Pancreas (tissue), 10 donors: ENCODE data around the gene SBF2. TPM values are rescaled to one million over a fixed set of nuclear protein-coding genes. Genes with fewer than 3 reads are reported as not detected.
A peak's percentile ranks its signal among the peaks of the same experiment; 100 is the strongest.

Experiments
- ATAC-seq, 4 donors: fragments of 200-7000 bp; cut with Tn5 transposase; one replicate each; pipeline versions ENCODE4 v1.8.0 to v1.9.1; 2020; ENCODE audit warnings: mild to moderate bottlenecking in 4 of 4, moderate library complexity in 4 of 4
- DNase-seq, 6 donors: peaks; one replicate each; pipeline ENCODE4 v3.0.0-alpha.2; 2020
- FAIRE-seq: peaks from 2 replicates; lab custom pipeline; 2012; peaks lifted over from hg19 to GRCh38; lab: Jason Lieb, UNC
- H3K27ac ChIP-seq, 4 donors: fragments of 200-600 bp; sonication (generic); 1 replicate in 3 of 4; 2 replicates in 1 of 4; pipeline versions ENCODE4 v1.5.0 to v1.8.0; 2020
- H3K27me3 ChIP-seq, 4 donors: fragments of 200-600 bp; one replicate each; pipeline ENCODE4 v1.8.0; 2021
- H3K36me3 ChIP-seq, 3 donors: fragments of 200-600 bp; sonication (generic) in 1 of 3; one replicate each; pipeline versions ENCODE4 v1.5.0 to v1.8.0; 2020 to 2021
- H3K4me1 ChIP-seq, 3 donors: fragments of 200-600 bp; one replicate each; pipeline ENCODE4 v1.8.0; 2021
- H3K4me3 ChIP-seq, 4 donors: fragments of 200-600 bp; sonication (generic) in 2 of 4; one replicate each; pipeline versions ENCODE4 v1.5.0 to v1.8.0; 2020 to 2021
- H3K9me3 ChIP-seq, 4 donors: fragments of 200-600 bp; one replicate each; pipeline ENCODE4 v1.8.0; 2021
- WGBS, 2 donors: extraction: QIAGEN DNeasy Blood & Tissue Kit; methylation state at CpG; one replicate each; pipeline ENCODE4 v1.1.7; 2013; 5-methylcytosine and 5-hydroxymethylcytosine counted together
- intact Hi-C, 3 donors: fragments of 100-400 bp; cut with DNase I; formaldehyde crosslinking; loops; one replicate each; pipeline versions ENCODE4 v1.11.1 to v1.14.2; 2022
- polyA plus RNA-seq, 2 donors: library from polyadenylated mRNA; stranded (reverse); fragments of 200-250 nt; gene quantifications; one replicate each; pipeline ENCODE4 v1.2.3, GENCODE V29; 2013
- total RNA-seq, 6 donors: library from RNA; stranded (reverse); fragmentation: NEBNext Ultra II Directional in 4 of 6; extraction: Animal tissue kit (Norgen Biotek cat#: 25700) in 4 of 6; gene quantifications; one replicate each; pipeline versions ENCODE4 v1.2.1 to v1.2.4, GENCODE V29; 2021 to 2023
- TF ChIP-seq, protein P1 (sequence below), 4 donors: fragments of 200-600 bp; sonication (generic) in 3 of 4; IDR thresholded peaks; one replicate each; pipeline versions ENCODE4 v1.5.0 to v1.8.0; 2021; ENCODE audit warnings: antibody characterized with exemption in 4 of 4
- donor health status: healthy with polysubstance abuse.
- donor health status: DM: no; HTN: no; CAD: no; lungs with moderate emphysema.
- donor health status: DM: no; HTN: no; CAD: no.
- donor health status: control.
- donor health status: control.
- donor health status: Bipolar disorder and iron deficiency.
- donor health status: DM: yes; HTN: yes; CAD: no.
- donor health status: DM: no; HTN: no; CAD: no.
- donor health status: DM: no; HTN: no; CAD: no.
- donor health status: DM: yes; HTN: yes; CAD: no.

Gene SBF2
- total and polyA plus RNA-seq, 8 donors = 4.6 to 21.8 (median 10.3) TPM

DNA sequence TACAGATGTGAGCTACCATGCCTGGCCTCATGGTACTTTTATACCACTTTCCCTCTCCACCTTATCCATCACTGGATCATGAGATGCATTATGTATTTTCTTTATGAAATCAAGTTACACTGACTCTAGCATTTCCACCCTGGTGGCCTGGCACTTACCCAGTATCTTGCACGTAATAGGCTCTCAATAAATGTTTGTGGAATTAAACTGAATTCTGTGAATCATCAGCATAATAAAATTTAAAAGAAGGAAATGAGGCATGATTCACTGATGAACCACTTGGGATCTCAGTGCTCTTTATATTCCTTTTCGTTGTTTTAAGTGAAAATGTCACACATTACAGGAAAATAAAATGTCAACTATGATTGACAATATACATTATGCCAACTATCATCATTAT lies 35.9 kb upstream of the SBF2 start:
- 67 to 70% methylated on average over 2 of the region's 2 CpGs for WGBS, 2 donors
- peak; percentile 5 for FAIRE-seq
- peaks cover 25 to 37% (median 34%) of the 10 kb centered on the region in 3 donors for H3K4me1 ChIP-seq
- intact Hi-C loops = loop anchor here in 1 of 3 donors (10.0 kb wide), 1 partner anchor 575 kb away; no protein-coding TSS in a partner anchor
- DNase-seq = no peak
- peak overlapping the region in 1 of 4 donors; percentile 64 for H3K27ac ChIP-seq
- H3K9me3 ChIP-seq = no peaks in the 10 kb centered on the region
- H3K4me3 ChIP-seq = no peak overlapping the region
- H3K36me3 ChIP-seq = no peaks in the 10 kb centered on the region
- ATAC-seq = no peak
- H3K27me3 ChIP-seq = no peaks in the 10 kb centered on the region
- TF ChIP-seq, protein P1, sequence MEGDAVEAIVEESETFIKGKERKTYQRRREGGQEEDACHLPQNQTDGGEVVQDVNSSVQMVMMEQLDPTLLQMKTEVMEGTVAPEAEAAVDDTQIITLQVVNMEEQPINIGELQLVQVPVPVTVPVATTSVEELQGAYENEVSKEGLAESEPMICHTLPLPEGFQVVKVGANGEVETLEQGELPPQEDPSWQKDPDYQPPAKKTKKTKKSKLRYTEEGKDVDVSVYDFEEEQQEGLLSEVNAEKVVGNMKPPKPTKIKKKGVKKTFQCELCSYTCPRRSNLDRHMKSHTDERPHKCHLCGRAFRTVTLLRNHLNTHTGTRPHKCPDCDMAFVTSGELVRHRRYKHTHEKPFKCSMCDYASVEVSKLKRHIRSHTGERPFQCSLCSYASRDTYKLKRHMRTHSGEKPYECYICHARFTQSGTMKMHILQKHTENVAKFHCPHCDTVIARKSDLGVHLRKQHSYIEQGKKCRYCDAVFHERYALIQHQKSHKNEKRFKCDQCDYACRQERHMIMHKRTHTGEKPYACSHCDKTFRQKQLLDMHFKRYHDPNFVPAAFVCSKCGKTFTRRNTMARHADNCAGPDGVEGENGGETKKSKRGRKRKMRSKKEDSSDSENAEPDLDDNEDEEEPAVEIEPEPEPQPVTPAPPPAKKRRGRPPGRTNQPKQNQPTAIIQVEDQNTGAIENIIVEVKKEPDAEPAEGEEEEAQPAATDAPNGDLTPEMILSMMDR (IDR thresholded peaks at IDR 0.05) = no peak

DNA sequence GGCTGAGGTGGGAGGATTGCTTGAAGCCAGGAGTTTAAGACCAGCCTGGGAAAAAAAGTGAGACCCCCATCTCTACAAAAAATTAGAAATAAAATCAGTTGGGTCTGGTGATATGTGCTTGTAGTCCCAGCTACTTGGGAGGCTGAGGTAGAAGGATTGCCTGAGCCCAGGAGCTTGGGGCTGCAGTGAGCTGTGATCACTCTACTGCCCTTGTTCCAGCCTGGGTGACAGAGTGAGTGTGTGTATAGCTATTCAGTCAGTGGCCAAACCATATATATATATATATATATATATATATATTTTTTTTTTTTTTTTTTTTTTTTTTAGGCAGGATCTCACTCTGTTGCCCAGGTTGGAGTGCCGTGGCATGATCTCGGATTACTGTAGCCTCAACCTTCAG lies 35.3 kb upstream of the SBF2 start:
- H3K27ac ChIP-seq = peak overlapping the region in 1 of 4 donors; percentile 64
- no peaks in the 10 kb centered on the region for H3K9me3 ChIP-seq
- no peaks in the 10 kb centered on the region for H3K27me3 ChIP-seq
- FAIRE-seq (no peak), DNase-seq (no peak), ATAC-seq (no peak)
- intact Hi-C loops = loop anchor here in 1 of 3 donors (10.0 kb wide), 1 partner anchor 575 kb away; no protein-coding TSS in a partner anchor
- TF ChIP-seq, protein P1 (IDR thresholded peaks at IDR 0.05) = no peak
- H3K4me1 ChIP-seq = peaks cover 25 to 37% (median 36%) of the 10 kb centered on the region in 3 donors
- WGBS, 2 donors = 88 to 98% methylated on average over 2 of the region's 2 CpGs
- no peak overlapping the region for H3K4me3 ChIP-seq
- no peaks in the 10 kb centered on the region for H3K36me3 ChIP-seq

DNA sequence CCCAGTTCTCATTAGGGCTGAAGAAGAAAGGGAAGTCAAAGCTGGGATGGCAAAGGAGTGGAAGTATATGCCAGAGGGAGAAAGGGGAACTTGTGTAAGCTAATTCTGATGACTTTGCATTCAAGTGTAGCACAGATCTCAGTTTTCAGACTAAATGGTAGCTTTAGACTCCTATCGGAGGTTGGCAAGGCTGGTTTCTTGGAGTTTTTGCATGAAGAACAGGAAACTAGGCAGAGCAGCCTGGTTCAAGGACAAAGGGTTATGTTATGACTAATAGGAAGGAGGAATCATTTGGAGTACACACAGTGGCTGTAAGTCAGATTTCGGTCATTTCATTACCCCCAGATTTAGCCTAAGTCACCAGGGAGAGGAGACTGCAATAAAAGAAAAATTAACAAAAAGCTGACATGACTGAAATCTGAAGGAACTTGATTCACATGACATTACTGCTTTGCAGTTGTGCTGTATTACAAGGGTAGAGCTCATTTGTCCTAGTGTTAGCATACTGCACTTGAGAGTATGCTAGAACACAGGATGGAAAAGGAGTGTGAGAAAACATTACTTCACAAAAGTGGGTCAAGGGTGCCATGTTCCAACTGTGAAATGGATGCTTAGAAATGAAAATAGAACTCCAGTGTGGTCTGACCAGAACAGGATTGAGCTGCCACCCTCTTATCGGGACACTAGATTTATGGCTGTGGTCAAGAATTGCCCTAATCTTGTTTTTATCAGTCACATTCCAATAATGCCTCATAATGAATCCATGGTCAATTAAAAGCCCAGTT lies 34.5 kb upstream of the SBF2 start:
- FAIRE-seq = no peak

DNA sequence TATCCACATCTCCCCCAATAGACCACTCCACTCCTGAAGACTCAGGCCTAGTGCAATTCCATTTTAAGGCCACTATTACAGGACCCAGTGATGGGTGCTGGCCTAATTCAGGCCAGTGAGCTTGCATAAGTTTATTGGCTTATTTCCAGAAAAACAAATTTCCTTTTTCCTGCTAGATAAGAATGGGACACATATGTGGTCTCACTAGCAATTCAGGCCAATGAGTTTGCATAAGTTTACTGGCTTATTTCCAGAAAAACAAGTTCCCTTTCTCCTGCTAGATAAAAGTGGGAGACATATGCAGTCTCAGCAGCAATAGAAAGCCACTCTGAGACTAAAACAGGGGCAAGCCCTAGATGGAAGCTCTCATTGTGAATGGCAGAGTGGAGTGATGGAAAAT lies 33.2 kb upstream of the SBF2 start:
- Histone ChIP-seq H3K36me3 (no peaks in the 10 kb centered on the region), H3K9me3 (no peaks in the 10 kb centered on the region), H3K4me3 (no peak overlapping the region), H3K4me1 (peaks cover 25 to 48% (median 40%) of the 10 kb centered on the region in 3 donors), H3K27ac (peak overlapping the region in 2 of 4 donors; percentile 58 to 64), H3K27me3 (no peaks in the 10 kb centered on the region)
- FAIRE-seq (no peak), DNase-seq (no peak), ATAC-seq (peak; percentile 5 to 47 (median 10))
- intact Hi-C loops = loop anchor here in 1 of 3 donors (10.0 kb wide), 1 partner anchor 572 kb away; no protein-coding TSS in a partner anchor
- TF ChIP-seq, protein P1 (IDR thresholded peaks at IDR 0.05) = no peak

More for the DNA sequence above, 34.5 kb upstream of the SBF2 start:
- ATAC-seq (peak; percentile 20 to 68 (median 52)), DNase-seq (peak in 1 of 6 donors; percentile 33)
- no peak overlapping the region for H3K4me3 ChIP-seq
- peaks cover 25 to 40% (median 37%) of the 10 kb centered on the region in 3 donors for H3K4me1 ChIP-seq
- intact Hi-C loops = loop anchor here in 1 of 3 donors (10.0 kb wide), 1 partner anchor 574 kb away; no protein-coding TSS in a partner anchor
- WGBS, 2 donors = 50 to 60% methylated on average over 3 of the region's 3 CpGs
- H3K27me3 ChIP-seq = no peaks in the 10 kb centered on the region
- H3K36me3 ChIP-seq = no peaks in the 10 kb centered on the region
- H3K9me3 ChIP-seq = no peaks in the 10 kb centered on the region
- TF ChIP-seq, protein P1 (IDR thresholded peaks at IDR 0.05) = no peak
- H3K27ac ChIP-seq = peak overlapping the region; percentile 42 to 65 (median 56)
